Smooth muscle cell (in vitro differentiated cells): Measurements from ENCODE around the gene PTPRG. TPM values are rescaled to one million over a fixed set of nuclear protein-coding genes. Genes with fewer than 3 reads are reported as not detected.
A peak's percentile ranks its signal among the peaks of the same experiment; 100 is the strongest.
"Not testable (repeated sequence)": the region's sequence is repeated elsewhere in the genome, so short reads cannot be mapped to it uniquely, and the experiment has no call there.

Source experiments
- DNase-seq: peaks from one replicate; lab custom pipeline; 2025; ENCODE audit not compliant: unreplicated experiment; lab: John Stamatoyannopoulos, UW
- H2AFZ ChIP-seq: fragments of 200-600 bp; sonication (generic); 2 replicates; pipeline ENCODE4 v1.6.0; 2016; ENCODE audit warnings: antibody characterized with exemption, low read depth, mild to moderate bottlenecking
- H3F3A ChIP-seq: fragments of 200-600 bp; sonication (generic); 2 replicates; pipeline ENCODE4 v1.6.0; 2017; ENCODE audit warnings: antibody characterized with exemption, low read depth
- H3K27ac ChIP-seq: fragments of 200-600 bp; sonication (generic); 2 replicates; pipeline ENCODE4 v1.5.1; 2016; ENCODE audit warnings: low read depth, mild to moderate bottlenecking
- H3K27me3 ChIP-seq: fragments of 200-600 bp; sonication (generic); 2 replicates; pipeline ENCODE4 v1.6.1; 2016; ENCODE audit warnings: low read depth, mild to moderate bottlenecking
- H3K36me3 ChIP-seq: fragments of 200-600 bp; sonication (generic); 2 replicates; pipeline ENCODE4 v1.5.1; 2016; ENCODE audit warnings: low read depth
- H3K4me1 ChIP-seq: fragments of 200-600 bp; sonication (generic); 2 replicates; pipeline ENCODE4 v1.5.1; 2016; ENCODE audit warnings: low read depth
- H3K4me2 ChIP-seq: fragments of 200-600 bp; sonication (generic); 2 replicates; pipeline ENCODE4 v1.6.0; 2016; ENCODE audit warnings: mild to moderate bottlenecking
- H3K4me3 ChIP-seq: fragments of 200-600 bp; sonication (generic); 2 replicates; pipeline ENCODE4 v1.5.1; 2016; ENCODE audit warnings: mild to moderate bottlenecking
- H3K79me2 ChIP-seq: fragments of 200-600 bp; sonication (generic); 2 replicates; pipeline ENCODE4 v1.6.0; 2016; ENCODE audit warnings: low read depth, mild to moderate bottlenecking
- H3K9ac ChIP-seq: fragments of 200-600 bp; sonication (generic); 2 replicates; pipeline ENCODE4 v1.6.0; 2016; ENCODE audit warnings: low read depth
- H3K9me3 ChIP-seq: fragments of 200-600 bp; sonication (generic); replicated peaks from 2 replicates; pipeline ENCODE4 v1.5.1; 2016; ENCODE audit warnings: low read depth
- H4K20me1 ChIP-seq: fragments of 200-600 bp; sonication (generic); 2 replicates; pipeline ENCODE4 v1.6.0; 2016; ENCODE audit warnings: low read depth
- CTCF ChIP-seq: fragments of 200-600 bp; sonication (generic); IDR thresholded peaks from 2 replicates; pipeline ENCODE4 v1.5.1; 2017; ENCODE audit warnings: borderline replicate concordance, mild to moderate bottlenecking, antibody characterized with exemption; ENCODE audit not compliant: insufficient read depth, poor library complexity, severe bottlenecking
- WGBS: methylation state at CpG from one replicate; pipeline ENCODE4 v1.1.7; 2016; ENCODE audit warnings: low lambda C conversion rate; 5-methylcytosine and 5-hydroxymethylcytosine counted together
- polyA plus RNA-seq: library from polyadenylated mRNA; unstranded; fragments of >200 nt; fragmentation: Nextera tagmentation; extraction: Ambion mirVana; gene quantifications from 2 replicates; pipeline ENCODE4 v1.2.1, GENCODE V29; 2016
- total RNA-seq: library from RNA; depleted of rRNA; stranded (reverse); fragments of >200 nt; gene quantifications from 2 replicates; pipeline ENCODE4 v1.2.3, GENCODE V29; 2014

PTPRG gene
- total and polyA plus RNA-seq, 2 experiments from 2014 or later: 21.2 to 87.3 TPM

GRCh38 chr3:61688307-61688984, 127.1 kb downstream of the PTPRG start:
- H4K20me1 ChIP-seq: peaks cover 92% of the 10 kb centered on the region
- no peak for DNase-seq

GRCh38 chr3:61690016-61690415, 128.6 kb downstream of the PTPRG start:
- DNase-seq: no peak
- Histone ChIP-seq H3K36me3 (no peaks in the 10 kb centered on the region), H3K4me1 (peaks cover 32% of the 10 kb centered on the region), H3F3A (no peaks in the 10 kb centered on the region), H3K4me3 (no peak overlapping the region), H2AFZ (no peak overlapping the region), H3K27ac (no peak overlapping the region), H3K4me2 (no peak overlapping the region), H3K27me3 (no peaks in the 10 kb centered on the region), H4K20me1 (peaks cover 91% of the 10 kb centered on the region), H3K9ac (no peak overlapping the region), H3K79me2 (peaks cover 41% of the 10 kb centered on the region), H3K9me3 (no peaks in the 10 kb centered on the region)
- 81% methylated on average over 5 of the region's 5 CpGs for WGBS
- no peak for TF ChIP-seq CTCF

More at GRCh38 chr3:61688307-61688984, 127.1 kb downstream of the PTPRG start:
- no peak for TF ChIP-seq CTCF
- no peaks in the 10 kb centered on the region for H3K27me3 ChIP-seq
- H3K4me2 ChIP-seq: peak overlapping the region; percentile 69
- H3K36me3 ChIP-seq: no peaks in the 10 kb centered on the region
- peaks cover 45% of the 10 kb centered on the region for H3K4me1 ChIP-seq
- 35% methylated on average over 13 of the region's 13 CpGs for WGBS
- no peak overlapping the region for H3K4me3 ChIP-seq
- H3F3A ChIP-seq: no peaks in the 10 kb centered on the region
- H3K79me2 ChIP-seq: peaks cover 32% of the 10 kb centered on the region
- no peak overlapping the region for H2AFZ ChIP-seq
- H3K27ac ChIP-seq: no peak overlapping the region
- no peaks in the 10 kb centered on the region for H3K9me3 ChIP-seq
- H3K9ac ChIP-seq: no peak overlapping the region

- H4K20me1 ChIP-seq: peaks cover 84% of the 10 kb centered on the region
- H3K27me3 ChIP-seq: no peaks in the 10 kb centered on the region
- H3F3A ChIP-seq: no peaks in the 10 kb centered on the region
- no peak overlapping the region for H3K9ac ChIP-seq
- H3K4me3 ChIP-seq: no peak overlapping the region
- no peaks in the 10 kb centered on the region for H3K9me3 ChIP-seq
- H2AFZ ChIP-seq: no peak overlapping the region
- H3K27ac ChIP-seq: no peak overlapping the region
- peaks cover 36% of the 10 kb centered on the region for H3K79me2 ChIP-seq
- WGBS: 93% methylated on average over 2 of the region's 2 CpGs
- no peak for TF ChIP-seq CTCF
- no peak for DNase-seq
- H3K4me2 ChIP-seq: no peak overlapping the region
- H3K36me3 ChIP-seq: no peaks in the 10 kb centered on the region
- peaks cover 29% of the 10 kb centered on the region for H3K4me1 ChIP-seq
These were observed 130.1 kb downstream of the PTPRG start for GRCh38 chr3:61691466-61691865.

GRCh38 chr3:61697301-61697700, 135.9 kb downstream of the PTPRG start:
- no peaks in the 10 kb centered on the region for H3F3A ChIP-seq
- no peak overlapping the region for H3K4me3 ChIP-seq
- no peak for TF ChIP-seq CTCF
- H3K4me1 ChIP-seq: peaks cover 28% of the 10 kb centered on the region
- H3K4me2 ChIP-seq: no peak overlapping the region
- H3K9ac ChIP-seq: no peak overlapping the region
- no peaks in the 10 kb centered on the region for H3K9me3 ChIP-seq
- H3K36me3 ChIP-seq: no peaks in the 10 kb centered on the region
- no peaks in the 10 kb centered on the region for H3K27me3 ChIP-seq
- no peak overlapping the region for H3K27ac ChIP-seq
- no peak for DNase-seq
- no peak overlapping the region for H2AFZ ChIP-seq
- peaks cover 77% of the 10 kb centered on the region for H4K20me1 ChIP-seq
- WGBS: 73% methylated on average over 2 of the region's 2 CpGs
- peaks cover 30% of the 10 kb centered on the region for H3K79me2 ChIP-seq

- WGBS: 94% methylated on average over 3 of the region's 3 CpGs
- H3K9ac ChIP-seq, H3F3A ChIP-seq, DNase-seq, H2AFZ ChIP-seq, H3K4me2 ChIP-seq, H3K4me3 ChIP-seq, H3K36me3 ChIP-seq, H3K27ac ChIP-seq, H3K9me3 ChIP-seq, H3K27me3 ChIP-seq: not testable (repeated sequence)
- Histone ChIP-seq H3K79me2 (peaks cover 34% of the 10 kb centered on the region), H3K4me1 (peaks cover 28% of the 10 kb centered on the region), H4K20me1 (peaks cover 82% of the 10 kb centered on the region)
These were observed 137.1 kb downstream of the PTPRG start for GRCh38 chr3:61698278-61699072.
